ENCODE results near the gene GIMAP8.

The GIMAP8 gene

DNA sequence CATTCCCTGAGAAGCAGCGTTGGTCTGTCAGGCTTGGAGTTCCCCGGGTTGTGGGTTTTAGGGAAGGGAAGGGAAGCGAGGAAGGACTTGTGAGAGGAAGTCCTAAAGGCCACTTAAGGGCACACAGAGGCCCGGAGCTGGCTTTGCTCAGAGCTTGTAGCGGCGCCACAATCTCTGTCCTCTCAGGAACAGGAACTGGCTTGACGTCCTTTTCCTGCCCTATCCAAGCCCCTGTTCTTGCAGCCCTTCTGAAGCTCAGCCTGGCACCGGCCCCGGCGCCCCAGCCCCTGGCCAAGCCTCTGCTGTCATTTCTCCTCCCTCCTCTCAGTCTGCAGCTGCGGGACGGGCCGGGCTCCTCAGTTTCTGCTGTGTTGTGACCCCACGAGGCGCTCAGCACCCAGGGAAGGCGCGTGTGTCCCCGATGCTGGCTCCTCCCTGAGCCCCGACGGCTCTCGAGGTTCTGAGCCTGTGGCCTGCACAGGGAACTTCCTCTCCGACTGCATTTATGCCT is at the start of gene GIMAP8:
TSS of gene GIMAP8 (plus strand) at position 140 of the 511 bp plus-strand sequence. CDS start 16,069 bp downstream, outside the sequence.
- TF ChIP-seq, protein P1, sequence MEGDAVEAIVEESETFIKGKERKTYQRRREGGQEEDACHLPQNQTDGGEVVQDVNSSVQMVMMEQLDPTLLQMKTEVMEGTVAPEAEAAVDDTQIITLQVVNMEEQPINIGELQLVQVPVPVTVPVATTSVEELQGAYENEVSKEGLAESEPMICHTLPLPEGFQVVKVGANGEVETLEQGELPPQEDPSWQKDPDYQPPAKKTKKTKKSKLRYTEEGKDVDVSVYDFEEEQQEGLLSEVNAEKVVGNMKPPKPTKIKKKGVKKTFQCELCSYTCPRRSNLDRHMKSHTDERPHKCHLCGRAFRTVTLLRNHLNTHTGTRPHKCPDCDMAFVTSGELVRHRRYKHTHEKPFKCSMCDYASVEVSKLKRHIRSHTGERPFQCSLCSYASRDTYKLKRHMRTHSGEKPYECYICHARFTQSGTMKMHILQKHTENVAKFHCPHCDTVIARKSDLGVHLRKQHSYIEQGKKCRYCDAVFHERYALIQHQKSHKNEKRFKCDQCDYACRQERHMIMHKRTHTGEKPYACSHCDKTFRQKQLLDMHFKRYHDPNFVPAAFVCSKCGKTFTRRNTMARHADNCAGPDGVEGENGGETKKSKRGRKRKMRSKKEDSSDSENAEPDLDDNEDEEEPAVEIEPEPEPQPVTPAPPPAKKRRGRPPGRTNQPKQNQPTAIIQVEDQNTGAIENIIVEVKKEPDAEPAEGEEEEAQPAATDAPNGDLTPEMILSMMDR (conservative IDR thresholded peaks at IDR 0.05; ENCODE audit: control insufficient read depth, insufficient read depth, low read depth, low read length) = no peak
- H3K4me3 ChIP-seq (ENCODE audit: control insufficient read depth, low read depth, low read length) = no peak within 1 kb of the TSS
- no peak for DNase-seq (ENCODE audit: low read depth)

DNA sequence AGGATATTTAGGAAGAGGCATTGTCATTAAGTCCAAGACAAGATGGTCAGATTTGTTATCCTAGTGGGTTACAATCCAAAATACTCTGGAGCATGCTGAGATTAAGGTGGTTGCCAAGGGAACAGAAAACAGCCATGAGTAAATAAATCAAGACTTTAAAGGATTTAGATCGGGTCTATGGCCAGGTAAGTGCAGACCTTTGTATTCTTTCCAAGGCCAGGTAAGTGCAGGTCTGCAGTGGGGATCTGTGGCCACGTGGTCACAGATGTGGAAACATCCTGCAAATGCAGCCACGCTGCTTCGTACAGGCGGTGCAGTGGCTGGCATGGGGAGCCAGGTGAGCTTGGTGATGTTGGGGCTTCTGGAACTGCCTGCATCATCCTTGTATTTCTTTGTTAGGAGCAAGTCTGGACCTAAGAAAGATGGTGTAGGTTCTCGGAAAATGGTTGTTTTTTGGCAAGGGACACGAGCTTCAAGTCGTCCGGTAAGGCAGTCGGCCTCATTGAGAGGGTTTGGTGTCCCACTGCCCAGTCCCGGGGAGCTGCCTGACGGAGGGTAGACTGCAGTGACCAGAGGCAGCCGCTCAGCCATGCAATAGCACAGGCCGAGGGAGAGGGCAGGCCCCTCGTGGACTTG is 49.5 kb upstream of the GIMAP8 start:
- H3K4me3 ChIP-seq (ENCODE audit: control insufficient read depth, low read depth, low read length) = no peak overlapping the region
- TF ChIP-seq, protein P1 (conservative IDR thresholded peaks at IDR 0.05; ENCODE audit: control insufficient read depth, insufficient read depth, low read depth, low read length) = no peak
- DNase-seq (ENCODE audit: low read depth) = no peak

DNA sequence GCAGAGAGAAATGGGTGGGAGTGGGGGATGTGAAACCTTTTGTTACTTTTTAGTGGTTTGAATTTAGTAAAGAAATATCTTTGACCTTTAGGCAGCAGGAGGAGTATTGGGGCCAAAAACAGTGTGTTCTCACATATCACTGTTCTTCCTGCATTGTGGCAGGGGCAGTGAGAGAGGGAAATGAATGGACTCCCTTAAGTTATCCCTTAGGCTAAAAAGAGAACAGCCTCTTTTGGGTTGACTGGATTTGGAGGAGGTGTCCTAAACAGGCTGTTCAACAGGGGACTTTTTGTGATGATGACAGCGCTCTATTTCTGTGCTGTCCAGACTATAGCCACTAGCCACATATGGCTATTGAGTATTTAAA is 49.0 kb upstream of the GIMAP8 start:
- TF ChIP-seq, protein P1 (conservative IDR thresholded peaks at IDR 0.05; ENCODE audit: control insufficient read depth, insufficient read depth, low read depth, low read length) = no peak
- no peak overlapping the region for H3K4me3 ChIP-seq (ENCODE audit: control insufficient read depth, low read depth, low read length)
- DNase-seq (ENCODE audit: low read depth) = no peak

DNA sequence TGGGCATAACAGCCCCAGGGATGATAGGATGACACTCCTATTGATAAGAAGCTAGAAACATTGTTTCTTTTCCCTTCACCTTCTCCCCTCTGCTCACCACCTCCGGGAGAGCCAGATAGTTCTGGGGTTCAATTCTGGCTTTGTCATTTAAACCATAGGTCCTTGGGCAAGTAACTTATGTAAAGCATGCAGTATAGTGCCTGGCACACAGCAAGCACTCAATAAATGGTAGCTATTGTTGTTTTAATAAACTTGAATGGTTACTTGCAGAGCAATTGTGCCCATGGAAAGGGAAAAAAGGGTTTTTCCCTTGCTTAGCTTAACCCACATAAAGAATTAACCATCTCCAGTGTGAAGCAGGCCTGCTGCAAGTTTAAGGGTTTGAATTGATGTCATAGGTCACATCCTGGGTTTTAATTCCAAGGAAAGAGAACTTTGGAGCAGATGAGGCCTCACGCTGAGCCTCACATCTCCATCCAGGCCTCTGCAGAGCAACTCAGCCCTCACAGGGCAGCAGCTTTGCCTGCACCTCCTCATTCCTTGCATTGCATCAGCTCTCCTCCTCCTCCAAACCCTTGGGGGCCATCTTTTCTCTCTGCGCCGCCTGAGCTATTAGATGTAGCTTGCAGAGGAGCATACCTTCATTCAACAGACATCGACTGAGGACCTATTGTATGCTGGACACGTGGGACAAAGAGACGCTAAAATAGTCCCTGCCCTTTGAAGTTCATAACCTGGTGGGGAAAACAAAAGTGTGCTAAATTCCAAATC is 48.4 kb upstream of the GIMAP8 start:
- H3K4me3 ChIP-seq (ENCODE audit: control insufficient read depth, low read depth, low read length) = no peak overlapping the region
- no peak for DNase-seq (ENCODE audit: low read depth)
- TF ChIP-seq, protein P1 (conservative IDR thresholded peaks at IDR 0.05; ENCODE audit: control insufficient read depth, insufficient read depth, low read depth, low read length) = no peak

DNA sequence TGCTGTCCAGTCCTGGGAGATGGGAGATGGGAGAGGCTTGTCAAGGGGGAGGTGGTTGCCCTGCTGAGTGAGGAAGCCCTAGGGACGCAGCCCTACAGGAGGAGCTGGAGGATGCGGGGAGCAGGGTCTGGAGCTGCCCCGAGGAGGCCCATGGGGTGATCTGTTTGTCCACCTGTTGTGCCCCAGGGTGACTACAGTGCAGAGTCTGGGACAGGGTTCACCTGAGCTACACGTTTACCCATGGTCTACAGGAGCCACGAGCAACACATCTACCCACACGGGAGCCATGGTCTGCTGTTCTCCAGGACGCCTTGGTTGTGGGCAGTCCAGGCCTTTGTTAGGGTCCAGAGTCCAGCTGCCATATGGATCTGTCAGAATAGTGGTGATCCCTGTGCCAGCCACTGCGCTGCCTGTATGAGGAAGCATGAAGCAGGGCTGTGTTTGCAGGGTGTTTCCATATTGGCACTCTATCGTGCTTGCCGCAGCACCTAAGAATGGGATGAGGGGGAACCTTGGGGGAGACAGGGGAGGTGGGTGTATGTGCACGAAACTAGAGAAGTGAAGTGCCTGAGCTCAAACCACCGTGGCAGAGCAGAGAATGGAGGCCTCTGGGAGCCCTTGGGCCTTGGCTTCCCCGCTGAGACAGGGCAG is 47.6 kb upstream of the GIMAP8 start:
- no peak for DNase-seq (ENCODE audit: low read depth)
- TF ChIP-seq, protein P1 (conservative IDR thresholded peaks at IDR 0.05; ENCODE audit: control insufficient read depth, insufficient read depth, low read depth, low read length) = no peak

DNA sequence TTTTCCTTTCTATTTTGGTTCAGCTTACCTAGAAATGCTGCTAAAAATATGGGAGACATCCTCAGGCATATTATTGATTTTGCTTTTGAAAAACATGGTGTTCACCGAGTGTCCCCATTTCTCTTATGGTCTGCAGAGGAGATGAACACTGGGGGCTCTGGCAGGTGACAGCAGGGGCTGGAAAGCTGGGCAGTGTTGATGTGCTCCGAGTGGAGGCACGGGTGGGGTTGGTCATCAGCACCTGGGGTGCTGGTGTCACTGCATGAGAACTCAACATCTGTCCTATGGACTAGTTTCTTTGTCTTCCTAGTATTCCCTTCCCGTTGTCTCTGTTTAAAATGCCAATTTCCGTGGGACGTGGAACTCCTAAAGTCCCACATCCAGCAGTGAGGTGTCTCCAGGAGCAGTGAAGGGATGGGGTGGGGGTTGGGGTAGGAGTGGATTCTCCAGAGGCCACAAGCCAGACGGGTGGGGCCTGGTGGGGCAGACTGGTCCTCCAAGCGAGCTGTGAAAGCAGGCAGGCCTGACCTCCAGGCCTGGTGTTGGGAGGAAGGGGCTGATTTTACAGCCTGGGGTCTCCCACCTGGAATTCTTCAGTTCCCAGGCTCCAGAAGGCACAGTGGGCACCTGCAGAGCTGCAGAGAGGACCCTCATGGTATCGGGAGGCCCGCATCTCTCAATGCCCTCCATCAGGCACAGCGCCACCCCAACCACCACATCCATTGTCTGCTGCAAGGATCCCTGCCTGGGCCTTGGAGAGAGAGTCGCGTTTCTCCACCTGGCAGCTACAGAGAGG is 46.9 kb upstream of the GIMAP8 start:
- DNase-seq (ENCODE audit: low read depth) = no peak
- TF ChIP-seq, protein P1 (conservative IDR thresholded peaks at IDR 0.05; ENCODE audit: control insufficient read depth, insufficient read depth, low read depth, low read length) = no peak
- no peak overlapping the region for H3K4me3 ChIP-seq (ENCODE audit: control insufficient read depth, low read depth, low read length)

More for the DNA sequence above, 47.6 kb upstream of the GIMAP8 start:
- no peak overlapping the region for H3K4me3 ChIP-seq (ENCODE audit: control insufficient read depth, low read depth, low read length)
